ENCODE measurements around the gene CYP3A7. TPM values are rescaled to one million over a fixed set of nuclear protein-coding genes. Genes with fewer than 3 reads are reported as not detected.
"Not testable (repeated sequence)": the region's sequence is repeated elsewhere in the genome, so short reads cannot be mapped to it uniquely, and the experiment has no call there.

Gene CYP3A7
- total RNA-seq, 1 donor from 2014 or later, result 0.18 TPM

GRCh38 chr7:99778880-99779279, 43.9 kb upstream of the CYP3A7 start:
- Mint-ChIP-seq H3K4me3 (ENCODE audit: unreplicated experiment) (no peak overlapping the region), H3K27ac (ENCODE audit: unreplicated experiment) (no peak overlapping the region), H3K9me3 (ENCODE audit: unreplicated experiment) (no peaks in the 10 kb centered on the region), H3K4me1 (ENCODE audit: unreplicated experiment) (no peaks in the 10 kb centered on the region), H3K36me3 (ENCODE audit: low read depth, unreplicated experiment) (peaks cover 4% of the 10 kb centered on the region), H3K27me3 (ENCODE audit: unreplicated experiment) (peaks cover 1% of the 10 kb centered on the region)
- DNase-seq (ENCODE audit: low spot score), result no peak
- TF ChIP-seq CTCF (IDR thresholded peaks at IDR 0.05; ENCODE audit: unreplicated experiment), result no peak

- not testable (repeated sequence) for H3K27ac Mint-ChIP-seq (ENCODE audit: unreplicated experiment); DNase-seq (ENCODE audit: low spot score); H3K4me3 Mint-ChIP-seq (ENCODE audit: unreplicated experiment); H3K9me3 Mint-ChIP-seq (ENCODE audit: unreplicated experiment); H3K4me1 Mint-ChIP-seq (ENCODE audit: unreplicated experiment); H3K36me3 Mint-ChIP-seq (ENCODE audit: low read depth, unreplicated experiment); H3K27me3 Mint-ChIP-seq (ENCODE audit: unreplicated experiment)
Measured at GRCh38 chr7:99773395-99773794, 38.4 kb upstream of the CYP3A7 start.

GRCh38 chr7:99772565-99772964, 37.6 kb upstream of the CYP3A7 start:
- no peaks in the 10 kb centered on the region for H3K9me3 Mint-ChIP-seq (ENCODE audit: unreplicated experiment)
- H3K4me3 Mint-ChIP-seq (ENCODE audit: unreplicated experiment), result no peak overlapping the region
- peaks cover 4% of the 10 kb centered on the region for H3K36me3 Mint-ChIP-seq (ENCODE audit: low read depth, unreplicated experiment)
- H3K4me1 Mint-ChIP-seq (ENCODE audit: unreplicated experiment), result peaks cover 4% of the 10 kb centered on the region
- no peak overlapping the region for H3K27ac Mint-ChIP-seq (ENCODE audit: unreplicated experiment)
- no peak for TF ChIP-seq CTCF (IDR thresholded peaks at IDR 0.05; ENCODE audit: unreplicated experiment)
- DNase-seq (ENCODE audit: low spot score), result no peak
- peaks cover 1% of the 10 kb centered on the region for H3K27me3 Mint-ChIP-seq (ENCODE audit: unreplicated experiment)

GRCh38 chr7:99769494-99769893, 34.5 kb upstream of the CYP3A7 start:
- not testable (repeated sequence) for H3K9me3 Mint-ChIP-seq (ENCODE audit: unreplicated experiment); H3K36me3 Mint-ChIP-seq (ENCODE audit: low read depth, unreplicated experiment); H3K27ac Mint-ChIP-seq (ENCODE audit: unreplicated experiment); DNase-seq (ENCODE audit: low spot score); H3K27me3 Mint-ChIP-seq (ENCODE audit: unreplicated experiment); H3K4me1 Mint-ChIP-seq (ENCODE audit: unreplicated experiment); H3K4me3 Mint-ChIP-seq (ENCODE audit: unreplicated experiment)

- Mint-ChIP-seq H3K9me3 (ENCODE audit: unreplicated experiment) (no peaks in the 10 kb centered on the region), H3K36me3 (ENCODE audit: low read depth, unreplicated experiment) (no peaks in the 10 kb centered on the region), H3K27ac (ENCODE audit: unreplicated experiment) (no peak overlapping the region), H3K4me3 (ENCODE audit: unreplicated experiment) (no peak overlapping the region), H3K4me1 (ENCODE audit: unreplicated experiment) (peaks cover 4% of the 10 kb centered on the region), H3K27me3 (ENCODE audit: unreplicated experiment) (no peaks in the 10 kb centered on the region)
- TF ChIP-seq CTCF (IDR thresholded peaks at IDR 0.05; ENCODE audit: unreplicated experiment), result no peak
- no peak for DNase-seq (ENCODE audit: low spot score)
Measured at GRCh38 chr7:99768471-99768870, 33.5 kb upstream of the CYP3A7 start.

GRCh38 chr7:99767662-99768061, 32.7 kb upstream of the CYP3A7 start:
- no peaks in the 10 kb centered on the region for H3K27me3 Mint-ChIP-seq (ENCODE audit: unreplicated experiment)
- H3K36me3 Mint-ChIP-seq (ENCODE audit: low read depth, unreplicated experiment), result no peaks in the 10 kb centered on the region
- H3K4me1 Mint-ChIP-seq (ENCODE audit: unreplicated experiment), result peaks cover 4% of the 10 kb centered on the region
- DNase-seq (ENCODE audit: low spot score), result no peak
- no peak overlapping the region for H3K27ac Mint-ChIP-seq (ENCODE audit: unreplicated experiment)
- H3K4me3 Mint-ChIP-seq (ENCODE audit: unreplicated experiment), result no peak overlapping the region
- TF ChIP-seq CTCF (IDR thresholded peaks at IDR 0.05; ENCODE audit: unreplicated experiment), result no peak
- H3K9me3 Mint-ChIP-seq (ENCODE audit: unreplicated experiment), result no peaks in the 10 kb centered on the region

All from endothelial cell (in vitro differentiated cells).